GM19452 (cell line): ENCODE data around the gene NEU3.

Experiments used
- ATAC-seq: cut with Tn5 transposase; IDR thresholded peaks from one replicate; pipeline ENCODE4 v1.9.1; 2021; ENCODE audit not compliant: unreplicated experiment

Gene NEU3

DNA sequence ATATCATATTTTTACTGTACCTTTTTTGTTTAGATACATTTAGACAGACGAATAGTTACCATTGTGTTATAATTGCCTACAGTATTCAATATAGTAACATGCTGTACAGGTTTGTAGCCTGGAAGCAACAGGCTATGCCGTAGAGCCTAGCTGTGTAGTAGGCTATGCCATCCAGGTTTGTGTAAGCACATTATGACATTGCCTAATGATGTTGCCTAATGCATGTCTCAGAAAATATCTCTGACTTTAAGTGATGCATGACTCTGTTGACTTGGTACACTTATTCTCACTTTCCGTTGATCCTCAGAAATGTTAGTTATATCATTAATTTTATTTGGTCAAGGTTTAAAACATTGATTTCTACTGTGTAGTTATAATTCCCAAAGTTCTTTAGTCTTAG lies 68.1 kb downstream of the NEU3 start:
- no peak for ATAC-seq

DNA sequence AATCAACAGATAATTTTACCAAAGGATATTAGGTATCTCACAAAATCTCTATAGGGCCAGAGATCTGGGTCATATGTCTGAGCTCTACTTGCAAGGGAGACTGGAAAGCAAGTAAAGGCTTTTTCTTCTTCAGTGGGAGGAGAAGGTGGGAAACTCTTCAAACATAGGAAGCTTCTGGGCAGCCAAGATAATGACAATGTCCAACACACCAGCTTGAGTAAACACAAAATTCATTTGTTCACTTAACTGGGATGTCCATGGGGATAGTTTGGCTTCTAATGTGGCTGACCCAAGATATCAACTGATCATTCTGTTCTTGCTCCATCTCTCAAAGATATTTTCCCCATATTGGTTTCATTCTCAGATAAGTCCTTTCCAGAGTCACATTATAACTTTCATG lies 70.6 kb downstream of the NEU3 start:
- no peak for ATAC-seq

DNA sequence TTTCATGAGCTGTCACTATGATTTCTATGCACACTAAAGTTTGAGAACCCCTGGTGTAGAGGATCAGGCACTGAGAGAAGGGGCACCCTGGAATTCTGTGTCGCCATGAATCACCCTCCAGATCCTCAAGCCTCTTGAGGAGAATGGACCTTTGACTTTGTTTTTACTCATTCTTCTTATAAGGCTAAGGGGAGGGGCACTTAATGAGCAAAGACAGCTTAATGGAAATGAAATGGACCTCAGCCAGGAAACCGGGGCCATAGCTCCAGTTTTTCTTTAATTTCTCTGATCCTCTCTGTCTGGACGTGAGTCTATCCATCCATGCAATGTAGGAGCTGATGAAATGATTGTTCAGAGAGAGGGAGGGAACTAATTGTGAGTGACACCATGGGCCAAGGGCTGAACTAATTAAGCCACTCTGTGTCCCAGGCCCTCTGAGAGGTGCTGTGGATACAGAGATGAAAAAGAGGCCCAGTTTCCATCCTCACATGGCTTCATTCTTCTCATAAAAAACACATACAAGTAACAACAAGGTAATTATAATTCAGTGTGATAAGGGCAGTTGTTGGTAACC lies 75.1 kb downstream of the NEU3 start:
- ATAC-seq, result no peak

DNA sequence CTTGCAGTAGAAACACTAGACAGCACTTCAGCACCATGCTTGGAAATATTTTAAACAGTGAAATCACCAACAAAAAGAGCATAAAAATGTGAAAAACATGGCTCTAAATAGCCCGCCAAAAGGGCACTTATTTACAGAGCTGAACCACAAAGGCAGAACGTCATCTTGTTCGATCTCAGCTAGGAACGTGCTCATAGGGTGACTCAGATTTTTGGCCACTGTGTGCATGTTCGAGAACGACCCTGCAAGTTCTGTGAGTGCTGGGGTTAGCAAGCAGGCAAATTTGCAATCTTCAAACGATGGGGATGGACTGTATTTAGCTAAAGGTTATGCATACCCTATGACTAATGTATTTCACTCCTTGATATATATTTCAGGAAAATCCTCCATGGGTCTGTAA lies 77.3 kb downstream of the NEU3 start:
- no peak for ATAC-seq
